Vagina (tissue), 2 donors: ENCODE data around the gene RAPGEF6. TPM values are rescaled to one million over a fixed set of nuclear protein-coding genes. Genes with fewer than 3 reads are reported as not detected.

ENCODE experiments used
- DNase-seq, 2 donors: peaks; one replicate each; pipeline ENCODE4 v3.0.0-alpha.2; 2017; ENCODE audit errors: extremely low spot score in 2 of 2
- H3K27ac ChIP-seq: fragments of 200-600 bp; sonication (generic); one replicate; pipeline ENCODE4 v1.5.1; 2019
- H3K27me3 ChIP-seq: fragments of 200-600 bp; sonication (generic); one replicate; pipeline ENCODE4 v1.5.1; 2019
- H3K36me3 ChIP-seq, 2 donors: fragments of 200-600 bp; sonication (generic); one replicate each; pipeline ENCODE4 v1.5.1; 2017 to 2019
- H3K4me1 ChIP-seq: fragments of 200-600 bp; sonication (generic); one replicate; pipeline ENCODE4 v1.5.1; 2019
- H3K4me3 ChIP-seq, 2 donors: fragments of 200-600 bp; sonication (generic); 1 replicate in 1 of 2; 2 replicates in 1 of 2; pipeline ENCODE4 v1.5.1; 2016 to 2019
- H3K9me3 ChIP-seq: fragments of 200-600 bp; sonication (generic); one replicate; pipeline ENCODE4 v1.5.1; 2019
- CTCF ChIP-seq, 3 experiments: fragments of 450-650 bp in 2 of 3; fragments of 200-600 bp in 1 of 3; sonication (generic) in 1 of 3; IDR thresholded peaks; one replicate each; pipeline ENCODE4 v1.5.1; 2017 to 2019; ENCODE audit warnings: antibody characterized with exemption in 3 of 3, mild to moderate bottlenecking in 2 of 3, moderate library complexity in 2 of 3
- POLR2A ChIP-seq, 2 donors: fragments of 450-650 bp; IDR thresholded peaks; one replicate each; pipeline ENCODE4 v1.6.1; 2017; ENCODE audit warnings: antibody characterized with exemption in 2 of 2, mild to moderate bottlenecking in 2 of 2, moderate library complexity in 2 of 2
- POLR2AphosphoS5 ChIP-seq, 2 donors: sonication (generic); formaldehyde crosslinking; IDR thresholded peaks; one replicate each; pipeline ENCODE4 v1.9.0; 2017; ENCODE audit warnings: antibody characterized with exemption in 2 of 2, mild to moderate bottlenecking in 2 of 2, low read depth in 1 of 2; ENCODE audit not compliant: insufficient read depth in 1 of 2
- intact Hi-C: fragments of 100-400 bp; cut with DNase I; formaldehyde crosslinking; loops from one replicate; pipeline ENCODE4 v1.15.1; 2023
- total RNA-seq: library from RNA; depleted of rRNA; stranded (reverse); fragments of >200 nt; gene quantifications from one replicate; pipeline ENCODE4 v1.2.3, GENCODE V29; 2016

The RAPGEF6 gene
- total RNA-seq, 1 donor from 2014 or later, result 19.2 TPM

DNA sequence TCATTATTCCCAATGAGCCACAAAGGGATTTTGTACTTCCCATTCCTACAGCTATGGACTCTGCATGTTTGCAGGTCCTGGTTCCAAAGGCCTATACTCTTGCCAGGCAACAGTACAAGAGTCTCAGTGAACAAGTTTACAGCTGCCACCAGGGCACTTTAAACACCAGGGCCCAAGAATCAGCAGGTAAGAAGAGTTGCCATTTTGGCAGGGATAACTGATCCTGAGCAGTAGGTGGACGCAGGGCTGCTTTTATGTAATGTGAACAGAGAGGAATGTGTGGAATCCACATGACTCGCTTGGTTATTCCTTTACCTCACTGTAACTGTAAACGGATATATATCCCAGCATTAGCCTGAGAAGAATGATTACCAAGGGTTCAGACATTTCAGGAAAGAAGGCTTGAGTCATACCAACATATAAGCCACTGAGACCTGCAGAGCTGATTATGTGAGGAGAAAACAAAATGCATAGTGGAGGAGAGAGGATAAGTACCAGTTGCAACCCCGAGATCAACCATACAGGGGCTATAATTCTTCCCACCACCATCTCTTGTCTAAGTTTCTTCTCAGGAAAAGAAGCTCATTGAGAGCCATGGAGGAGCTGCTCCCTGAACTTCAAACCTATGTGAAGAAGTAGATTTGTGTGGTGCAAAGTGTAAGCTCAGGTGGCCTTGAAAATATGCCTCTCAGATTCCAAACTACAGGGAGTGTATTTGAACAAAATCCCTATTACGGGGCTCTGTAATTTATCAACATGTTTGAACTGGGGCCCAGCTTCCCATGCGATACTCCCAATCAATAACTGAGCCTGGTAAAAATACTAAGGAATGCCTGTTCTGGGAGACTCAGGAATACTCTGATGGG lies 24.6 kb downstream of the RAPGEF6 start:
- intact Hi-C loops, result no loop called here
- no peak for TF ChIP-seq CTCF (IDR thresholded peaks at IDR 0.05)
- no peak for TF ChIP-seq POLR2A (IDR thresholded peaks at IDR 0.05)
- no peak for TF ChIP-seq POLR2AphosphoS5 (IDR thresholded peaks at IDR 0.05; ENCODE audit: insufficient read depth in 1 of 2, low read depth in 1 of 2)
- no peak overlapping the region for H3K27ac ChIP-seq

DNA sequence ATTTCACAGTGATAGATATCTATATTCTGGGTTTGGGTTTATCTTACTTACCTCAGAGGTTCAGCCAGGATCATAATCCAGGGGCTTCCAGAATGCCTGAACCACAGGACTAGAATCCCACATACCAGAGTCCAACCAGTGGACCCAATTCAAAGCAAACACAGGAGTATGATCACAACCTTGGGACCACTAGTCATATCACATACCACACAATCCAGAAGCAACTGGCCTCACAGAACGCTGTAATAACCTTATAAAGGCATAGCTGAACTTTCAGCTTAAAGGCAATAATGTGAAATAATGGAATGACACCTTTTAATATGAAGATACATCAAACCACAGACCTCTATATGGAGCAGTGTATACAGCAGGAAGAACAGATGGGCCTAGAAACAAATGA lies 25.3 kb downstream of the RAPGEF6 start:
- H3K4me3 ChIP-seq, result no peak overlapping the region
- H3K9me3 ChIP-seq, result no peaks in the 10 kb centered on the region
- DNase-seq, result no peak
- TF ChIP-seq POLR2A (IDR thresholded peaks at IDR 0.05), result no peak
- TF ChIP-seq POLR2AphosphoS5 (IDR thresholded peaks at IDR 0.05; ENCODE audit: insufficient read depth in 1 of 2, low read depth in 1 of 2), result no peak
- TF ChIP-seq CTCF (IDR thresholded peaks at IDR 0.05), result no peak
- no peak overlapping the region for H3K27ac ChIP-seq
- intact Hi-C loops, result no loop called here
- H3K36me3 ChIP-seq, result no peaks in the 10 kb centered on the region
- no peaks in the 10 kb centered on the region for H3K27me3 ChIP-seq
- peaks cover 8% of the 10 kb centered on the region for H3K4me1 ChIP-seq

More for the DNA sequence above, 24.6 kb downstream of the RAPGEF6 start:
- no peaks in the 10 kb centered on the region for H3K9me3 ChIP-seq
- H3K4me3 ChIP-seq, result no peak overlapping the region
- H3K27me3 ChIP-seq, result no peaks in the 10 kb centered on the region
- H3K4me1 ChIP-seq, result peaks cover 8% of the 10 kb centered on the region
- DNase-seq, result no peak
- no peaks in the 10 kb centered on the region for H3K36me3 ChIP-seq

DNA sequence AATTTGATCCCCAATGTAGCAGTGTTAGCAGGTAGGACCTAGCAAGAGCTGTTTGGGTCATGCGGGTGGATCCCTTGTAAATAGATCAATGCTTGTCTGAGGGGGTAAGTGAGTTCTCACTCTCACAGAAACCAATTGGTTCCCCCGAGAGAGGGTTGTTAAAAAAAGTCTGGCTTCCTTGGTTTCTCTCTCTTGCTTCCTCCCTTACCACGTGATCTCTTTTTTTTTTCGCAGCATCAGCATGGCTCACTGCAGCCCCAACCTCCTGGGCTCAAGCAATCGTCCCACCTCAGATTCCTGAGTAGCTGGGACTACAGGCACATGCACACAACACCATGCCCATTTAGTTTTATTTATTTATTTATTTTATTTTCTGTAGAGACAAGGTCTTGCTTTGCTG lies 26.4 kb downstream of the RAPGEF6 start:
- Histone ChIP-seq H3K4me3 (no peak overlapping the region), H3K27ac (no peak overlapping the region), H3K9me3 (no peaks in the 10 kb centered on the region), H3K4me1 (peaks cover 8% of the 10 kb centered on the region), H3K27me3 (no peaks in the 10 kb centered on the region), H3K36me3 (no peaks in the 10 kb centered on the region)
- no peak for DNase-seq
- TF ChIP-seq POLR2A (IDR thresholded peaks at IDR 0.05), result no peak
- TF ChIP-seq CTCF (IDR thresholded peaks at IDR 0.05), result no peak
- no peak for TF ChIP-seq POLR2AphosphoS5 (IDR thresholded peaks at IDR 0.05; ENCODE audit: insufficient read depth in 1 of 2, low read depth in 1 of 2)
- intact Hi-C loops, result no loop called here

- no peaks in the 10 kb centered on the region for H3K36me3 ChIP-seq
- no peaks in the 10 kb centered on the region for H3K9me3 ChIP-seq
- no peak for TF ChIP-seq POLR2AphosphoS5 (IDR thresholded peaks at IDR 0.05; ENCODE audit: insufficient read depth in 1 of 2, low read depth in 1 of 2)
- TF ChIP-seq POLR2A (IDR thresholded peaks at IDR 0.05), result no peak
- TF ChIP-seq CTCF (IDR thresholded peaks at IDR 0.05), result no peak
- peaks cover 8% of the 10 kb centered on the region for H3K4me1 ChIP-seq
- H3K4me3 ChIP-seq, result no peak overlapping the region
- no peak for DNase-seq
- no peak overlapping the region for H3K27ac ChIP-seq
- H3K27me3 ChIP-seq, result no peaks in the 10 kb centered on the region
- intact Hi-C loops, result no loop called here
Measured at GRCh38 chr5:131607903-131608540, 27.0 kb downstream of the RAPGEF6 start.

- H3K27me3 ChIP-seq, result no peaks in the 10 kb centered on the region
- H3K36me3 ChIP-seq, result no peaks in the 10 kb centered on the region
- no peak overlapping the region for H3K4me3 ChIP-seq
- H3K27ac ChIP-seq, result no peak overlapping the region
- H3K9me3 ChIP-seq, result no peaks in the 10 kb centered on the region
- TF ChIP-seq CTCF (IDR thresholded peaks at IDR 0.05) (no peak), POLR2A (IDR thresholded peaks at IDR 0.05) (no peak), POLR2AphosphoS5 (IDR thresholded peaks at IDR 0.05; ENCODE audit: insufficient read depth in 1 of 2, low read depth in 1 of 2) (no peak)
- H3K4me1 ChIP-seq, result peaks cover 8% of the 10 kb centered on the region
- no peak for DNase-seq
- intact Hi-C loops, result no loop called here
Measured at GRCh38 chr5:131607418-131607817, 27.6 kb downstream of the RAPGEF6 start.
